Liver (tissue), 3 donors: ENCODE measurements around the gene DNAH17.

Experiments used
- FOXA1 ChIP-seq: IDR thresholded peaks from 2 replicates; pipeline ENCODE4 v1.6.1; 2016; ENCODE audit warnings: antibody characterized with exemption
- HNF4G ChIP-seq: IDR thresholded peaks from 2 replicates; pipeline ENCODE4 v1.6.1; 2016; ENCODE audit warnings: antibody characterized with exemption
- JUND ChIP-seq, 2 donors: IDR thresholded peaks; 2 replicates each; pipeline ENCODE4 v1.6.1; 2016; ENCODE audit warnings: antibody characterized with exemption in 2 of 2
- RAD21 ChIP-seq, 2 donors: IDR thresholded peaks; 2 replicates each; pipeline ENCODE4 v1.6.1; 2016; ENCODE audit warnings: antibody characterized with exemption in 2 of 2, mild to moderate bottlenecking in 2 of 2
- SP1 ChIP-seq: IDR thresholded peaks from 2 replicates; pipeline ENCODE4 v1.6.1; 2018; ENCODE audit warnings: antibody characterized with exemption, mild to moderate bottlenecking
- TAF1 ChIP-seq: conservative IDR thresholded peaks from 2 replicates; pipeline ENCODE4 v1.6.1; 2016; ENCODE audit warnings: antibody characterized with exemption, mild to moderate bottlenecking
- YY1 ChIP-seq: IDR thresholded peaks from 2 replicates; pipeline ENCODE4 v1.6.1; 2016; ENCODE audit warnings: antibody characterized with exemption, mild to moderate bottlenecking
- TF ChIP-seq, protein P1 (sequence below): IDR thresholded peaks from 2 replicates; pipeline ENCODE4 v1.6.1; 2016; ENCODE audit warnings: antibody characterized with exemption, mild to moderate bottlenecking
- TF ChIP-seq, protein P2 (sequence below): fragments of 150-350 bp; IDR thresholded peaks from 2 replicates; pipeline ENCODE4 v1.5.1; 2017; ENCODE audit warnings: improper control_type of control experiment, low read depth, low read length; ENCODE audit not compliant: missing input control
- TF ChIP-seq, protein P3 (sequence below): IDR thresholded peaks from 2 replicates; pipeline ENCODE4 v1.6.1; 2016; ENCODE audit warnings: antibody characterized with exemption
- TF ChIP-seq, protein P4 (sequence below): IDR thresholded peaks from 2 replicates; pipeline ENCODE4 v1.6.1; 2016; ENCODE audit warnings: antibody characterized with exemption
- TF ChIP-seq, protein P5 (sequence below): IDR thresholded peaks from 2 replicates; pipeline ENCODE4 v1.6.1; 2016; ENCODE audit warnings: antibody characterized with exemption
- donor health status: healthy.
- donor health status: healthy.

DNA sequence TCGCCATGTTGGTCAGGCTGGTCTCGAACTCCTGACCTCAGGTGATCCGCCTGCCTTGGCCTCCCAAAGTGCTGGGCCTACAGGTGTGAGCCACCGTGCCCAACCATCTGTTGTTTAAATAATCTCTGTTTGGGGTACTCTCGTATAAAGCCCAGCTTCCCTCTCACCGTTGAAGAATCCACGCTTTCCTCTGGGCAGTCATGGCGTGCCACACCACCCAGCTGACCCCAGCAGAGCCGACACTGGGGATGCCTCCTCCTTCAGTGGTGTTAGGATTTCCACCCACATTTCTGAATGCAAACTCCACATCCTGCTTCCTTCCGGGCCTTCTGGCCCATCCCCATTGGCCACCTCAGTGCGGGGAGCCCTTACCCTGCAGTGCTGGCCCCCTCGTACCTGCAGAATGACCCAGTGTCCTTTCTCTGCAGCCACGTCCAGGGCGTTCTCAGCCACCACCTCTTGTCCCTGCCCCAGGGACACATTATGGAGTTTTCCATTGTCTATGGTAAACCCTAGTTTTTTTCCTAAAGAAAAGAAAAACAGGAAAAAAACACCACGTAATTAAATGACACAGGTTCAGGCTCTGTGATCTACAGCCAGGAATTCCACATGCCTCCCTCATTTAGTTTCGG, 138.4 kb downstream of the DNAH17 start:
- TF ChIP-seq, protein P1, sequence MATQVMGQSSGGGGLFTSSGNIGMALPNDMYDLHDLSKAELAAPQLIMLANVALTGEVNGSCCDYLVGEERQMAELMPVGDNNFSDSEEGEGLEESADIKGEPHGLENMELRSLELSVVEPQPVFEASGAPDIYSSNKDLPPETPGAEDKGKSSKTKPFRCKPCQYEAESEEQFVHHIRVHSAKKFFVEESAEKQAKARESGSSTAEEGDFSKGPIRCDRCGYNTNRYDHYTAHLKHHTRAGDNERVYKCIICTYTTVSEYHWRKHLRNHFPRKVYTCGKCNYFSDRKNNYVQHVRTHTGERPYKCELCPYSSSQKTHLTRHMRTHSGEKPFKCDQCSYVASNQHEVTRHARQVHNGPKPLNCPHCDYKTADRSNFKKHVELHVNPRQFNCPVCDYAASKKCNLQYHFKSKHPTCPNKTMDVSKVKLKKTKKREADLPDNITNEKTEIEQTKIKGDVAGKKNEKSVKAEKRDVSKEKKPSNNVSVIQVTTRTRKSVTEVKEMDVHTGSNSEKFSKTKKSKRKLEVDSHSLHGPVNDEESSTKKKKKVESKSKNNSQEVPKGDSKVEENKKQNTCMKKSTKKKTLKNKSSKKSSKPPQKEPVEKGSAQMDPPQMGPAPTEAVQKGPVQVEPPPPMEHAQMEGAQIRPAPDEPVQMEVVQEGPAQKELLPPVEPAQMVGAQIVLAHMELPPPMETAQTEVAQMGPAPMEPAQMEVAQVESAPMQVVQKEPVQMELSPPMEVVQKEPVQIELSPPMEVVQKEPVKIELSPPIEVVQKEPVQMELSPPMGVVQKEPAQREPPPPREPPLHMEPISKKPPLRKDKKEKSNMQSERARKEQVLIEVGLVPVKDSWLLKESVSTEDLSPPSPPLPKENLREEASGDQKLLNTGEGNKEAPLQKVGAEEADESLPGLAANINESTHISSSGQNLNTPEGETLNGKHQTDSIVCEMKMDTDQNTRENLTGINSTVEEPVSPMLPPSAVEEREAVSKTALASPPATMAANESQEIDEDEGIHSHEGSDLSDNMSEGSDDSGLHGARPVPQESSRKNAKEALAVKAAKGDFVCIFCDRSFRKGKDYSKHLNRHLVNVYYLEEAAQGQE: no peak
- TF ChIP-seq, protein P2, sequence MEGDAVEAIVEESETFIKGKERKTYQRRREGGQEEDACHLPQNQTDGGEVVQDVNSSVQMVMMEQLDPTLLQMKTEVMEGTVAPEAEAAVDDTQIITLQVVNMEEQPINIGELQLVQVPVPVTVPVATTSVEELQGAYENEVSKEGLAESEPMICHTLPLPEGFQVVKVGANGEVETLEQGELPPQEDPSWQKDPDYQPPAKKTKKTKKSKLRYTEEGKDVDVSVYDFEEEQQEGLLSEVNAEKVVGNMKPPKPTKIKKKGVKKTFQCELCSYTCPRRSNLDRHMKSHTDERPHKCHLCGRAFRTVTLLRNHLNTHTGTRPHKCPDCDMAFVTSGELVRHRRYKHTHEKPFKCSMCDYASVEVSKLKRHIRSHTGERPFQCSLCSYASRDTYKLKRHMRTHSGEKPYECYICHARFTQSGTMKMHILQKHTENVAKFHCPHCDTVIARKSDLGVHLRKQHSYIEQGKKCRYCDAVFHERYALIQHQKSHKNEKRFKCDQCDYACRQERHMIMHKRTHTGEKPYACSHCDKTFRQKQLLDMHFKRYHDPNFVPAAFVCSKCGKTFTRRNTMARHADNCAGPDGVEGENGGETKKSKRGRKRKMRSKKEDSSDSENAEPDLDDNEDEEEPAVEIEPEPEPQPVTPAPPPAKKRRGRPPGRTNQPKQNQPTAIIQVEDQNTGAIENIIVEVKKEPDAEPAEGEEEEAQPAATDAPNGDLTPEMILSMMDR: no peak
- TF ChIP-seq, protein P3, sequence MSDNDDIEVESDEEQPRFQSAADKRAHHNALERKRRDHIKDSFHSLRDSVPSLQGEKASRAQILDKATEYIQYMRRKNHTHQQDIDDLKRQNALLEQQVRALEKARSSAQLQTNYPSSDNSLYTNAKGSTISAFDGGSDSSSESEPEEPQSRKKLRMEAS: no peak
- TF ChIP-seq, protein P4, sequence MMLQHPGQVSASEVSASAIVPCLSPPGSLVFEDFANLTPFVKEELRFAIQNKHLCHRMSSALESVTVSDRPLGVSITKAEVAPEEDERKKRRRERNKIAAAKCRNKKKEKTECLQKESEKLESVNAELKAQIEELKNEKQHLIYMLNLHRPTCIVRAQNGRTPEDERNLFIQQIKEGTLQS: no peak
- TF ChIP-seq YY1: no peak
- TF ChIP-seq HNF4G: no peak
- TF ChIP-seq, protein P5, sequence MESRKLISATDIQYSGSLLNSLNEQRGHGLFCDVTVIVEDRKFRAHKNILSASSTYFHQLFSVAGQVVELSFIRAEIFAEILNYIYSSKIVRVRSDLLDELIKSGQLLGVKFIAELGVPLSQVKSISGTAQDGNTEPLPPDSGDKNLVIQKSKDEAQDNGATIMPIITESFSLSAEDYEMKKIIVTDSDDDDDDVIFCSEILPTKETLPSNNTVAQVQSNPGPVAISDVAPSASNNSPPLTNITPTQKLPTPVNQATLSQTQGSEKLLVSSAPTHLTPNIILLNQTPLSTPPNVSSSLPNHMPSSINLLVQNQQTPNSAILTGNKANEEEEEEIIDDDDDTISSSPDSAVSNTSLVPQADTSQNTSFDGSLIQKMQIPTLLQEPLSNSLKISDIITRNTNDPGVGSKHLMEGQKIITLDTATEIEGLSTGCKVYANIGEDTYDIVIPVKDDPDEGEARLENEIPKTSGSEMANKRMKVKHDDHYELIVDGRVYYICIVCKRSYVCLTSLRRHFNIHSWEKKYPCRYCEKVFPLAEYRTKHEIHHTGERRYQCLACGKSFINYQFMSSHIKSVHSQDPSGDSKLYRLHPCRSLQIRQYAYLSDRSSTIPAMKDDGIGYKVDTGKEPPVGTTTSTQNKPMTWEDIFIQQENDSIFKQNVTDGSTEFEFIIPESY: no peak
- no peak for TF ChIP-seq JUND (IDR thresholded peaks at IDR 0.05)
- no peak for TF ChIP-seq FOXA1
- no peak for TF ChIP-seq SP1
- no peak for TF ChIP-seq TAF1
- no peak for TF ChIP-seq RAD21 (IDR thresholded peaks at IDR 0.05)
